Heart right ventricle (tissue), 16 donors: ENCODE measurements around the gene KHNYN. TPM values are rescaled to one million over a fixed set of nuclear protein-coding genes. Genes with fewer than 3 reads are reported as not detected.
A peak's percentile ranks its signal among the peaks of the same experiment; 100 is the strongest.
"Not testable (repeated sequence)": the region's sequence is repeated elsewhere in the genome, so short reads cannot be mapped to it uniquely, and the experiment has no call there.

Experiments used
- ATAC-seq, 8 donors: fragments of 200-7000 bp; cut with Tn5 transposase; one replicate each; pipeline ENCODE4 v1.9.1; 2020; ENCODE audit warnings: mild to moderate bottlenecking in 8 of 8, moderate library complexity in 8 of 8, moderate number of reproducible peaks in 1 of 8
- DNase-seq, 2 donors: peaks; one replicate each; pipeline ENCODE4 v3.0.0-alpha.2; 2020
- H3K27ac ChIP-seq, 10 donors: fragments of 200-600 bp; sonication (generic) in 2 of 10; one replicate each; pipeline versions ENCODE4 v1.5.0 to v1.8.0; 2020 to 2022; ENCODE audit warnings: mild to moderate bottlenecking in 3 of 10
- H3K27me3 ChIP-seq, 7 donors: fragments of 200-600 bp; one replicate each; pipeline ENCODE4 v1.8.0; 2021 to 2022; ENCODE audit warnings: mild to moderate bottlenecking in 2 of 7
- H3K36me3 ChIP-seq, 9 donors: fragments of 200-600 bp; sonication (generic) in 1 of 9; one replicate each; pipeline versions ENCODE4 v1.5.0 to v1.8.0; 2020 to 2022; ENCODE audit warnings: mild to moderate bottlenecking in 2 of 9
- H3K4me1 ChIP-seq, 9 donors: fragments of 200-600 bp; sonication (generic) in 1 of 9; one replicate each; pipeline versions ENCODE4 v1.5.0 to v1.8.0; 2020 to 2022; ENCODE audit warnings: mild to moderate bottlenecking in 4 of 9
- H3K4me3 ChIP-seq, 10 donors: fragments of 200-600 bp; sonication (generic) in 2 of 10; one replicate each; pipeline versions ENCODE4 v1.5.0 to v1.8.0; 2020 to 2022; ENCODE audit warnings: mild to moderate bottlenecking in 7 of 10, moderate library complexity in 2 of 10
- H3K9me3 ChIP-seq, 11 donors: fragments of 200-600 bp in 10 of 11; sonication (generic) in 2 of 11; one replicate each; pipeline versions ENCODE4 v1.5.0 to v1.8.0; 2013 to 2022; ENCODE audit warnings: mild to moderate bottlenecking in 2 of 11, control low read depth in 1 of 11, moderate library complexity in 1 of 11
- CTCF ChIP-seq, 9 donors: fragments of 200-600 bp; sonication (generic) in 2 of 9; IDR thresholded peaks; one replicate each; pipeline versions ENCODE4 v1.5.0 to v1.8.0; 2021 to 2022; ENCODE audit warnings: antibody characterized with exemption in 9 of 9, mild to moderate bottlenecking in 5 of 9, moderate library complexity in 1 of 9
- WGBS, 2 donors: extraction: QIAGEN DNeasy Blood & Tissue Kit; methylation state at CpG; one replicate each; pipeline ENCODE4 v1.1.7; 2013; ENCODE audit warnings: inconsistent platforms in 1 of 2; 5-methylcytosine and 5-hydroxymethylcytosine counted together
- intact Hi-C, 10 donors: fragments of 100-400 bp; cut with DNase I; formaldehyde crosslinking; loops; one replicate each; pipeline versions ENCODE4 v1.11.1 to v1.14.2; 2022
- polyA plus RNA-seq, 2 donors: library from polyadenylated mRNA; stranded (reverse); fragments of 200-250 nt; gene quantifications; one replicate each; pipeline ENCODE4 v1.2.3, GENCODE V29; 2013
- total RNA-seq, 10 donors: library from RNA; stranded (reverse); fragmentation: NEBNext Ultra II Directional in 3 of 10; extraction: Animal tissue kit (Norgen Biotek cat#: 25700) in 3 of 10; gene quantifications; one replicate each; pipeline versions ENCODE4 v1.2.1 to v1.2.4, GENCODE V29; 2021 to 2023
- donor health status: Arrhythmogenic right ventricular cardiomyopathy.
- donor health status: ischemic (EF 13 %, LVEDD 7.1; RV severe dilation, severe dysfunction).
- donor health status: healthy with polysubstance abuse.
- donor health status: DM: no; HTN: yes; CAD: no.
- donor health status: DM: no; HTN: no; CAD: no.
- donor health status: ischemic (EF 25% LVEDD 6.9; RV normal size, moderate dysfunction).
- donor health status: ischemic (EF 25% LVEDD 5.7; RV mildly dilated, moderate dysfunction).
- donor health status: healthy.
- donor health status: DM: yes; HTN: yes; CAD: no.
- donor health status: Ischemic cardiomyopathy.
- donor health status: ischemic (EF 35%, LVEDD 5.7; RV mildly dilated, moderate dysfunction).
- donor health status: nonischemic (EF 11% LVEDD 7.7; RV severe dilation, severe dysfunction).
- donor health status: DM: yes; HTN: yes; CAD: no.
- donor health status: PGD.
- donor health status: ischemic (EF 29% LVEDD 5.4; RV normal size, mild dysfunction).
- donor health status: nonischemic (EF 23%, LVEDD 6.1; RV moderate dilation, normal function).

The KHNYN gene
- total and polyA plus RNA-seq, 12 donors, result 14.0 to 30.1 (median 17.9) TPM

- intact Hi-C loops, result loop anchor here in 1 of 10 donors (2.0 kb wide), 1 partner anchor 200 kb away; the partner anchor contains the start of gene TINF2
- DNase-seq (no peak), ATAC-seq (no peak)
- 1 to 6% methylated on average over 7 of the region's 7 CpGs for WGBS, 2 donors
- Histone ChIP-seq H3K27me3 (no peaks in the 10 kb centered on the region), H3K36me3 (peaks cover 0 to 36% (median 24%) of the 10 kb centered on the region in 9 donors), H3K4me3 (peak overlapping the region; percentile 36 to 86 (median 72)), H3K4me1 (peaks cover 4 to 46% (median 42%) of the 10 kb centered on the region in 9 donors), H3K9me3 (no peaks in the 10 kb centered on the region), H3K27ac (peak overlapping the region; percentile 45 to 100 (median 99))
- no peak for TF ChIP-seq CTCF (IDR thresholded peaks at IDR 0.05)
Measured at GRCh38 chr14:24443053-24443665, 13.4 kb downstream of the KHNYN start.

GRCh38 chr14:24450828-24451227 lies 21.1 kb downstream of the KHNYN start:
- H3K9me3 ChIP-seq, H3K36me3 ChIP-seq, H3K27me3 ChIP-seq, H3K4me3 ChIP-seq, DNase-seq, H3K4me1 ChIP-seq, intact Hi-C loops, ATAC-seq, H3K27ac ChIP-seq: not testable (repeated sequence)
- 90 to 93% methylated on average over 2 of the region's 2 CpGs for WGBS, 2 donors

DNA sequence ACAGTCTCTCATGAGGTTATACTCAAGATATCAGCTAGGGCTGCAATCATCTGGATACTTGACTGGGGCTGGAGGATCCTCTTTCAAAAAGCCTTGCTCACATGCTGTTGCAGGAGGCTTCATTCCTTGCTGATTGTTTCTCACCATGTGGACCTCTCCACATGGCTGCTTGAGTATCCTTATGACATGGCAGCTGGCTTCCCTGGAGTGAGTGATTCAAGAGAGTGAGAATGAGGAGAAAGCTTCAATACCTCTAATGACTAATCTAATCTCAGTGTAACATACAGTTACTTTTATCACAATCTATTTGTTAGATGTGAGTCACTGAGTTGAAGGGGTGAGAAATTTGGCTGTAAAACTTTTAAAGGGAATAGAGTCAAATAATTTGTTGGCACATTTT lies 27.2 kb downstream of the KHNYN start:
- Histone ChIP-seq H3K4me3 (no peak overlapping the region), H3K36me3 (peaks cover 0 to 2% (median 0%) of the 10 kb centered on the region in 9 donors), H3K27ac (no peak overlapping the region), H3K4me1 (peaks cover 0 to 19% (median 6%) of the 10 kb centered on the region in 9 donors), H3K27me3 (no peaks in the 10 kb centered on the region), H3K9me3 (peaks cover 0 to 10% (median 0%) of the 10 kb centered on the region in 11 donors)
- ATAC-seq (no peak), DNase-seq (no peak)
- intact Hi-C loops, result no loop called here
- no peak for TF ChIP-seq CTCF (IDR thresholded peaks at IDR 0.05)

DNA sequence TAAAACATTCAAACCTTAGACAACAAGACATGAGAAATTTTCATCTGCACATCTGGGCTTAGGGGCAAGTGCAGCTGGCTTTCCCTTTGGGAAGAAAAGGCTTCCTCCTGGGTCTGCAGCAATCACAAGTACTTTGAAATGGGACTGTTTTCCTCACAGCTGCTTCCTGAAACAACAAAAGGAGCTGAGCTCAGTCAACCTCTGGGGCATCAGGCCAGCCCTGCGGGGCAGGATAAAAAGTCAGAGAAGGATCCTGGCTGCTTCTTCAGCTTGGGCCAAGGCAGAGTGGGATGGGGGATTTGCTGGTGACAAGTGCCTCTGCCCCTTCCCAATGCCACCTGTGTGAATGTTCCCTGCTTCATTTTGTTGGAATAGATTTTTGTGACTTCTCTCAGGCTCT lies 29.0 kb downstream of the KHNYN start:
- 38 to 53% methylated on average over 1 of the region's 1 CpG for WGBS, 2 donors
- peak in 4 of 8 donors; percentile 20 to 54 (median 40) for ATAC-seq
- no peak overlapping the region for H3K4me3 ChIP-seq
- H3K4me1 ChIP-seq, result peaks cover 0 to 19% (median 6%) of the 10 kb centered on the region in 9 donors
- TF ChIP-seq CTCF (IDR thresholded peaks at IDR 0.05), result no peak
- H3K27me3 ChIP-seq, result no peaks in the 10 kb centered on the region
- H3K27ac ChIP-seq, result no peak overlapping the region
- H3K9me3 ChIP-seq, result peaks cover 0 to 6% (median 0%) of the 10 kb centered on the region in 11 donors
- intact Hi-C loops, result no loop called here
- no peak for DNase-seq
- H3K36me3 ChIP-seq, result no peaks in the 10 kb centered on the region

DNA sequence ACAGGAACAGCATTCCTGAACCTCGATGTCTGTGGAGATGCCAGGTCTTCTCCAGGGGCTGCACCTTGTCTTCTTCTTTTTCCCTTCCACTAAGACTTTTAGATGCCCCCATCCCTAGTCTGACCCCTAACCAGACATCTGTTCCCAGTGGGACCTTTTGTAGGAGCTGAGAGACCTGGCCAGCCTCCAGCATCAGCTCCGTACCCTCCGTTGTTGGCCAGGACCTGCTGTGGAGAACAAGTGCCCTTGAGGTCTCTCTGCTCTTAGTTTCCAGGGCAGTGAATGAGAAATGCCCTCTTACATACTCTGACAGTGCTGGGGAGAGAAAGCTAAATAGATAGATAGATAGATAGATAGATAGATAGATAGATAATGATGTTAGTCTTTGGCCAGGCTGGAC lies 29.6 kb downstream of the KHNYN start:
- WGBS, 2 donors, result 53 to 64% methylated on average over 3 of the region's 3 CpGs
- no peak for DNase-seq
- no peak overlapping the region for H3K27ac ChIP-seq
- H3K27me3 ChIP-seq, result no peaks in the 10 kb centered on the region
- peaks cover 0 to 19% (median 6%) of the 10 kb centered on the region in 9 donors for H3K4me1 ChIP-seq
- no peak for ATAC-seq
- H3K9me3 ChIP-seq, result peaks cover 0 to 3% (median 0%) of the 10 kb centered on the region in 11 donors
- TF ChIP-seq CTCF (IDR thresholded peaks at IDR 0.05), result no peak
- H3K36me3 ChIP-seq, result no peaks in the 10 kb centered on the region
- no peak overlapping the region for H3K4me3 ChIP-seq
- intact Hi-C loops, result no loop called here
